Activated CD4-positive, alpha-beta T cell treated with anti-CD3 and anti-CD28 coated beads, Interleukin-10, Interleukin-2, amounts not matched to agents 100 ng/mL and 50 ng/mL, durations not matched to agents 16 hours and 8 hours (primary cell): ENCODE measurements around the gene HIC1.
"Not testable (repeated sequence)": the region's sequence is repeated elsewhere in the genome, so short reads cannot be mapped to it uniquely, and the experiment has no call there.

Source experiments
- DNase-seq: peaks from one replicate; pipeline ENCODE4 v3.0.0-alpha.2; 2020

Gene HIC1

GRCh38 chr17:2054512-2055291, at the start of gene HIC1:
Gene HIC1, plus strand, starts transcription at chr17:2055103. Its CDS starts 1,588 bp downstream, at chr17:2056691.
- DNase-seq = peak; percentile 78

GRCh38 chr17:2008332-2009126, 46.4 kb upstream of the HIC1 start:
- DNase-seq = no peak

- no peak for DNase-seq
Observed at GRCh38 chr17:2009737-2010136, 45.2 kb upstream of the HIC1 start.

- DNase-seq = no peak
Observed at GRCh38 chr17:2011411-2012371, 43.2 kb upstream of the HIC1 start.

- DNase-seq = no peak
Observed at GRCh38 chr17:2012499-2012898, 42.4 kb upstream of the HIC1 start.

- DNase-seq = not testable (repeated sequence)
Observed at GRCh38 chr17:2013220-2013993, 41.5 kb upstream of the HIC1 start.

GRCh38 chr17:2013994-2014317, 40.9 kb upstream of the HIC1 start:
- no peak for DNase-seq

GRCh38 chr17:2015314-2015713, 39.6 kb upstream of the HIC1 start:
- DNase-seq = no peak

- no peak for DNase-seq
Observed at GRCh38 chr17:2016494-2016893, 38.4 kb upstream of the HIC1 start.

GRCh38 chr17:2017274-2017941, 37.5 kb upstream of the HIC1 start:
- DNase-seq = no peak

- DNase-seq = no peak
Observed at GRCh38 chr17:2018716-2019510, 36.0 kb upstream of the HIC1 start.

- no peak for DNase-seq
Observed at GRCh38 chr17:2019723-2020122, 35.2 kb upstream of the HIC1 start.

GRCh38 chr17:2020721-2021120, 34.2 kb upstream of the HIC1 start:
- no peak for DNase-seq

GRCh38 chr17:2022647-2023240, 32.2 kb upstream of the HIC1 start:
- DNase-seq = no peak

- no peak for DNase-seq
Observed at GRCh38 chr17:2023256-2023655, 31.6 kb upstream of the HIC1 start.

- peak; percentile 13 for DNase-seq
Observed at GRCh38 chr17:2023692-2024571, 31.0 kb upstream of the HIC1 start.

GRCh38 chr17:2024572-2025219, 30.2 kb upstream of the HIC1 start:
- DNase-seq = no peak

GRCh38 chr17:2025220-2025621, 29.7 kb upstream of the HIC1 start, which contains the start of gene RTN4RL1:
Gene RTN4RL1, minus strand, starts transcription at chr17:2025334. Its CDS starts 469 bp downstream, at chr17:2024865.
- peak; percentile 47 for DNase-seq
